Gastroesophageal sphincter (tissue), 4 donors: ENCODE results near the gene RAD18. TPM values are rescaled to one million over a fixed set of nuclear protein-coding genes. Genes with fewer than 3 reads are reported as not detected.

Experiments used
- ATAC-seq: fragments of 150-250 bp; one replicate; pipeline ENCODE4 v1.9.1; 2016; ENCODE audit warnings: mild to moderate bottlenecking, moderate library complexity
- H3K27ac ChIP-seq, 4 donors: fragments of 200-600 bp; sonication (generic) in 3 of 4; 1 replicate in 3 of 4; 2 replicates in 1 of 4; pipeline ENCODE4 v1.5.1; 2016 to 2019
- H3K27me3 ChIP-seq: fragments of 200-600 bp; sonication (generic); one replicate; pipeline ENCODE4 v1.5.1; 2019
- H3K36me3 ChIP-seq, 2 donors: fragments of 200-600 bp; sonication (generic); one replicate each; pipeline ENCODE4 v1.5.1; 2019; ENCODE audit warnings: control low read depth in 1 of 2
- H3K4me1 ChIP-seq, 3 donors: fragments of 200-600 bp; sonication (generic); 1 replicate in 2 of 3; 2 replicates in 1 of 3; pipeline ENCODE4 v1.5.1; 2016 to 2019; ENCODE audit warnings: control low read depth in 2 of 3
- H3K4me3 ChIP-seq, 2 donors: fragments of 200-600 bp; sonication (generic); one replicate each; pipeline ENCODE4 v1.5.1; 2019; ENCODE audit warnings: mild to moderate bottlenecking in 1 of 2, moderate library complexity in 1 of 2
- H3K9me3 ChIP-seq, 3 donors: fragments of 200-600 bp; sonication (generic); one replicate each; pipeline ENCODE4 v1.5.1; 2017 to 2019; ENCODE audit warnings: control low read depth in 2 of 3
- CTCF ChIP-seq, 4 experiments: fragments of 200-600 bp in 2 of 4; fragments of 450-650 bp in 2 of 4; sonication (generic) in 1 of 4; IDR thresholded peaks; one replicate each; pipeline ENCODE4 v1.5.1; 2017 to 2019; ENCODE audit warnings: antibody characterized with exemption in 4 of 4, mild to moderate bottlenecking in 2 of 4, moderate library complexity in 2 of 4
- EP300 ChIP-seq: sonication (generic); formaldehyde crosslinking; IDR thresholded peaks from one replicate; pipeline ENCODE4 v1.6.1; 2017; ENCODE audit warnings: antibody characterized with exemption, mild to moderate bottlenecking
- POLR2A ChIP-seq, 2 donors: fragments of 450-650 bp; IDR thresholded peaks; one replicate each; pipeline ENCODE4 v1.6.1; 2017; ENCODE audit warnings: antibody characterized with exemption in 2 of 2, mild to moderate bottlenecking in 2 of 2, moderate library complexity in 1 of 2
- POLR2AphosphoS5 ChIP-seq: sonication (generic); formaldehyde crosslinking; IDR thresholded peaks from one replicate; pipeline ENCODE4 v1.6.1; 2017; ENCODE audit warnings: antibody characterized with exemption
- WGBS, 2 donors: methylation state at CpG; one replicate each; pipeline ENCODE4 v1.1.5; 2018; ENCODE audit warnings: low coverage in 1 of 2; 5-methylcytosine and 5-hydroxymethylcytosine counted together
- total RNA-seq, 4 donors: library from RNA; depleted of rRNA; stranded (reverse); fragments of >200 nt; gene quantifications; one replicate each; pipeline ENCODE4 v1.1.0, GENCODE V29; 2016

RAD18 gene
- total RNA-seq, 4 donors from 2014 or later: 5.7 to 7.8 (median 6.6) TPM

DNA sequence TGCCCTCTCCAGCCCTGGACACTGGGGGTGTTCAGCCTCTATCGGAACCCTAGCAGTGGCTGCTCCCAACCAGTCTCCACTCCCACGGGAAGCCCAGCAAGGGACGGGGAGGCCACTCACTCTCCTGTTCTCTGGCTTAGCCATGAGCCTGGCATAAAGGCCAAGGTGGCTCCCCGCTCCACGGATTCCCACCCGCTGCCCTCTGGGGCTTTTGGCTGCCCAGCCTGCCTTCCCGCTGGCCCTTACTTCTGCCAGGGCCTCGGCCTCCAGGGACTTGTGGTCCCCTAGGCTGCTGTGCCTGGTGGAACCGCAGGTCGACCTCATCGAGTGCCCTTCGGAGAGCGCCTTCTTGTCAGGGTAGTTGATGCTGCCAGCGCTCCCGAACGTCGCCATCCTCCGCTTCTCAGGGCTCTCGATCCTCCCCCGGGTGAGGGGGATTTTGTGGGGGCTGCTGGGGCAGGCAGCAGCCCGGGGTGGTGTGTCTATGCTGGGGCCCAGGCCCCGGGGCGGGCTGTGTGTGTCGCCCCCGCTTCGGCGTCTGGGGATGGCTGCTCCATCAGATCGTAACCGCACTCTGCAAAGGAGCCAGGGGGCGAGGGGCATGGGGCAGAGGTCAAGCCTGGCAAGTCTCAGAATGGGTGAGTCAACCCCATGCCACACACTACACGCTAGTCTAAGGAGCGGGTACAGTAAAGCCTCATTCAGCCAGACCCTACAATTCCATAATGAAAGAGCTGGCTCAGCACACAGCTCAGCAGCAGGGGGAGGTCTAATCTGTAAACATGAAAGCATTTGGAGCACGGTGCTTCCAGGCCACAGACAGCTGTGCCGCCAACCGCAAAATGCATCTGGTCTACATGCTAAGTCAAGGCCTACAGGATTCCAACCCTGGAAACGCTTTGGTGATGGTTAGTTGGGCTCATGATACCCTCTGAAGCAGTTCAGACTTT lies 27.3 kb upstream of the RAD18 start:
- Histone ChIP-seq H3K4me3 (no peak overlapping the region), H3K36me3 (peaks cover 0 to 7% of the 10 kb centered on the region in 2 donors), H3K4me1 (peaks cover 0 to 10% (median 0%) of the 10 kb centered on the region in 3 donors), H3K27ac (no peak overlapping the region), H3K27me3 (peaks cover 4% of the 10 kb centered on the region), H3K9me3 (no peaks in the 10 kb centered on the region)
- TF ChIP-seq CTCF (IDR thresholded peaks at IDR 0.05) (no peak), EP300 (no peak), POLR2AphosphoS5 (no peak), POLR2A (IDR thresholded peaks at IDR 0.05) (no peak)
- ATAC-seq: no peak
- WGBS, 2 donors: 92 to 100% methylated on average over 5 to 7 of the region's 36 CpGs

- ATAC-seq: no peak
- no peak overlapping the region for H3K4me3 ChIP-seq
- peaks cover 0 to 7% of the 10 kb centered on the region in 2 donors for H3K36me3 ChIP-seq
- no peak overlapping the region for H3K27ac ChIP-seq
- 44 to 95% methylated on average over 1 to 6 of the region's 8 CpGs for WGBS, 2 donors
- TF ChIP-seq POLR2A (IDR thresholded peaks at IDR 0.05) (no peak), POLR2AphosphoS5 (no peak), EP300 (no peak), CTCF (IDR thresholded peaks at IDR 0.05) (no peak)
- H3K9me3 ChIP-seq: no peaks in the 10 kb centered on the region
- peaks cover 4% of the 10 kb centered on the region for H3K27me3 ChIP-seq
- peaks cover 0 to 10% (median 0%) of the 10 kb centered on the region in 3 donors for H3K4me1 ChIP-seq
Observed at GRCh38 chr3:8988791-8989558, 25.7 kb upstream of the RAD18 start.

- no peak for ATAC-seq
- Histone ChIP-seq H3K9me3 (no peaks in the 10 kb centered on the region), H3K27me3 (peaks cover 4% of the 10 kb centered on the region), H3K36me3 (peaks cover 0 to 7% of the 10 kb centered on the region in 2 donors), H3K4me1 (peaks cover 0 to 10% (median 0%) of the 10 kb centered on the region in 3 donors), H3K4me3 (no peak overlapping the region), H3K27ac (no peak overlapping the region)
- TF ChIP-seq EP300 (no peak), POLR2AphosphoS5 (no peak), CTCF (IDR thresholded peaks at IDR 0.05) (no peak), POLR2A (IDR thresholded peaks at IDR 0.05) (no peak)
- WGBS, 2 donors: 67% methylated on average over 1 of the region's 2 CpGs; no CpG with 5 or more reads in 1 of the 2 donors
Observed at GRCh38 chr3:8988384-8988655, 25.0 kb upstream of the RAD18 start.

GRCh38 chr3:8987645-8988383 lies 24.5 kb upstream of the RAD18 start:
- WGBS, 2 donors: 5 to 28% methylated on average over 3 to 9 of the region's 15 CpGs
- H3K9me3 ChIP-seq: no peaks in the 10 kb centered on the region
- peaks cover 0 to 7% of the 10 kb centered on the region in 2 donors for H3K36me3 ChIP-seq
- TF ChIP-seq POLR2A (IDR thresholded peaks at IDR 0.05) (no peak), CTCF (IDR thresholded peaks at IDR 0.05) (peak in 3 of 4 experiments; percentile 57 to 77 (median 63))
- H3K27me3 ChIP-seq: peaks cover 4% of the 10 kb centered on the region
- no peak overlapping the region for H3K27ac ChIP-seq
- no peak overlapping the region for H3K4me3 ChIP-seq
- ATAC-seq: peak; percentile 52
- peaks cover 0 to 10% (median 0%) of the 10 kb centered on the region in 3 donors for H3K4me1 ChIP-seq
